ENCODE results near the gene TEX35.

TEX35 gene

GRCh38 chr1:178512566-178513277 lies at the start of gene TEX35:
Gene TEX35 (plus strand): TSS chr1:178513109. CDS start chr1:178513189, 80 bp downstream.
- ATAC-seq, result no peak

GRCh38 chr1:178464141-178464540 lies 48.8 kb upstream of the TEX35 start:
- no peak for ATAC-seq

GRCh38 chr1:178464566-178464965 lies 48.3 kb upstream of the TEX35 start:
- no peak for ATAC-seq

GRCh38 chr1:178465011-178465410 lies 47.9 kb upstream of the TEX35 start:
- ATAC-seq, result no peak

GRCh38 chr1:178467837-178468236 lies 45.1 kb upstream of the TEX35 start:
- ATAC-seq, result no peak

- no peak for ATAC-seq
Observed at GRCh38 chr1:178470411-178470960, 42.4 kb upstream of the TEX35 start.

- no peak for ATAC-seq
Observed at GRCh38 chr1:178472531-178472930, 40.4 kb upstream of the TEX35 start.

GRCh38 chr1:178477373-178477772 lies 35.5 kb upstream of the TEX35 start:
- no peak for ATAC-seq

GRCh38 chr1:178477841-178478240 lies 35.1 kb upstream of the TEX35 start:
- no peak for ATAC-seq

- no peak for ATAC-seq
Observed at GRCh38 chr1:178483251-178483957, 29.5 kb upstream of the TEX35 start.

GRCh38 chr1:178484698-178485225 lies 28.1 kb upstream of the TEX35 start:
- ATAC-seq, result no peak

- ATAC-seq, result no peak
Observed at GRCh38 chr1:178485541-178485981, 27.3 kb upstream of the TEX35 start.

- ATAC-seq, result no peak
Observed at GRCh38 chr1:178486100-178487069, 26.5 kb upstream of the TEX35 start.

GRCh38 chr1:178487070-178487615 lies 25.8 kb upstream of the TEX35 start:
- ATAC-seq, result no peak

GRCh38 chr1:178488393-178488792 lies 24.5 kb upstream of the TEX35 start:
- ATAC-seq, result no peak

GRCh38 chr1:178489399-178489798 lies 23.5 kb upstream of the TEX35 start:
- no peak for ATAC-seq

- no peak for ATAC-seq
Observed at GRCh38 chr1:178490136-178490535, 22.8 kb upstream of the TEX35 start.

- no peak for ATAC-seq
Observed at GRCh38 chr1:178490967-178491366, 21.9 kb upstream of the TEX35 start.

- ATAC-seq, result no peak
Observed at GRCh38 chr1:178491721-178492120, 21.2 kb upstream of the TEX35 start.

- ATAC-seq, result no peak
Observed at GRCh38 chr1:178492341-178492740, 20.6 kb upstream of the TEX35 start.

GRCh38 chr1:178493301-178493741 lies 19.6 kb upstream of the TEX35 start:
- ATAC-seq, result no peak

GRCh38 chr1:178494569-178494971 lies 18.3 kb upstream of the TEX35 start:
- no peak for ATAC-seq

Data from activated CD4-positive, CD25-positive, alpha-beta regulatory T cell treated with anti-CD3 and anti-CD28 coated beads, Interleukin-2, amount 50 U/mL, for 24 hours (primary cell).